Mucosa of descending colon (tissue), 3 donors: Measurements from ENCODE around the gene RARA. TPM values are rescaled to one million over a fixed set of nuclear protein-coding genes. Genes with fewer than 3 reads are reported as not detected.

Source experiments
- ATAC-seq: fragments of 200-7000 bp; cut with Tn5 transposase; one replicate; pipeline ENCODE4 v1.9.1; 2020; ENCODE audit warnings: mild to moderate bottlenecking, moderate library complexity
- DNase-seq, 3 donors: peaks; one replicate each; pipeline ENCODE4 v3.0.0-alpha.2; 2020
- H3K36me3 ChIP-seq: fragments of 200-600 bp; one replicate; pipeline ENCODE4 v1.8.0; 2021; ENCODE audit warnings: low read depth, mild to moderate bottlenecking
- H3K4me1 ChIP-seq: fragments of 200-600 bp; one replicate; pipeline ENCODE4 v1.8.0; 2021; ENCODE audit warnings: low read depth, mild to moderate bottlenecking
- H3K4me3 ChIP-seq: fragments of 200-600 bp; one replicate; pipeline ENCODE4 v1.8.0; 2021; ENCODE audit warnings: mild to moderate bottlenecking
- H3K9me3 ChIP-seq: fragments of 200-600 bp; one replicate; pipeline ENCODE4 v1.8.0; 2021; ENCODE audit warnings: mild to moderate bottlenecking
- CTCF ChIP-seq: fragments of 200-600 bp; IDR thresholded peaks from one replicate; pipeline ENCODE4 v1.8.0; 2022; ENCODE audit warnings: antibody characterized with exemption, mild to moderate bottlenecking
- intact Hi-C, 2 donors: fragments of 100-400 bp; cut with DNase I in 1 of 2; cut with micrococcal nuclease in 1 of 2; formaldehyde crosslinking; loops; one replicate each; pipeline versions ENCODE4 v1.11.0 to v1.11.1; 2022; cut with DNase I, micrococcal nuclease
- total RNA-seq, 3 donors: library from RNA; stranded (reverse); fragmentation: NEBNext Ultra II Directional in 2 of 3; extraction: Animal tissue kit (Norgen Biotek cat#: 25700) in 2 of 3; gene quantifications; one replicate each; pipeline versions ENCODE4 v1.2.1 to v1.2.4, GENCODE V29; 2021 to 2023
- donor health status: DM: no; HTN: no; CAD: no; lungs with moderate emphysema.
- donor health status: DM: no; HTN: no; CAD: no.
- donor health status: DM: no; HTN: yes; CAD: no.

Gene RARA
- total RNA-seq, 3 donors from 2014 or later, result 42.2 to 51.2 (median 49.6) TPM

- no peak for TF ChIP-seq CTCF
- ATAC-seq (peak; percentile 15), DNase-seq (peak in 2 of 3 donors; percentile 50 to 61)
- intact Hi-C loops, result loop anchor here in 1 of 2 donors (10.0 kb wide), 1 partner anchor 108 kb away; the partner anchor contains the start of gene TOP2A
- no peaks in the 10 kb centered on the region for H3K36me3 ChIP-seq
- no peak overlapping the region for H3K4me3 ChIP-seq
- H3K4me1 ChIP-seq, result peaks cover 51% of the 10 kb centered on the region
- no peaks in the 10 kb centered on the region for H3K9me3 ChIP-seq
Observed at GRCh38 chr17:40307001-40307730, 1.8 kb upstream of the RARA start.

GRCh38 chr17:40307740-40308239, 1.2 kb upstream of the RARA start:
- DNase-seq, result peak in 1 of 3 donors; percentile 29
- Histone ChIP-seq H3K4me1 (peaks cover 54% of the 10 kb centered on the region), H3K4me3 (no peak overlapping the region), H3K36me3 (no peaks in the 10 kb centered on the region), H3K9me3 (no peaks in the 10 kb centered on the region)
- ATAC-seq, result peak; percentile 21
- intact Hi-C loops, result loop anchor here in 1 of 2 donors (10.0 kb wide), 1 partner anchor 107 kb away; the partner anchor contains the start of gene TOP2A
- TF ChIP-seq CTCF, result no peak

GRCh38 chr17:40309949-40310510, 1.1 kb downstream of the RARA start:
- H3K4me1 ChIP-seq, result peaks cover 57% of the 10 kb centered on the region
- ATAC-seq, result peak; percentile 19
- intact Hi-C loops, result loop anchor here in 1 of 2 donors (10.0 kb wide), 1 partner anchor 105 kb away; the partner anchor contains the start of gene TOP2A
- peak in 1 of 3 donors; percentile 42 for DNase-seq
- H3K9me3 ChIP-seq, result no peaks in the 10 kb centered on the region
- no peaks in the 10 kb centered on the region for H3K36me3 ChIP-seq
- H3K4me3 ChIP-seq, result no peak overlapping the region
- TF ChIP-seq CTCF, result no peak

- intact Hi-C loops, result no loop called here
- H3K36me3 ChIP-seq, result no peaks in the 10 kb centered on the region
- peaks cover 63% of the 10 kb centered on the region for H3K4me1 ChIP-seq
- no peaks in the 10 kb centered on the region for H3K9me3 ChIP-seq
- DNase-seq, result peak in 1 of 3 donors; percentile 33
- ATAC-seq, result no peak
- no peak for TF ChIP-seq CTCF
- H3K4me3 ChIP-seq, result no peak overlapping the region
Observed at GRCh38 chr17:40310882-40311391, 2.0 kb downstream of the RARA start.

- Histone ChIP-seq H3K4me3 (no peak overlapping the region), H3K36me3 (no peaks in the 10 kb centered on the region), H3K9me3 (no peaks in the 10 kb centered on the region), H3K4me1 (peaks cover 66% of the 10 kb centered on the region)
- intact Hi-C loops, result no loop called here
- TF ChIP-seq CTCF, result no peak
- ATAC-seq (no peak), DNase-seq (peak in 2 of 3 donors; percentile 69 to 73)
Observed at GRCh38 chr17:40311575-40311974, 2.6 kb downstream of the RARA start.
